HG02870 (cell line): ENCODE results near the gene PSD.

ENCODE experiments used
- ATAC-seq: cut with Tn5 transposase; IDR thresholded peaks from one replicate; pipeline ENCODE4 v1.9.1; 2021; ENCODE audit warnings: mild to moderate bottlenecking, moderate library complexity; ENCODE audit not compliant: unreplicated experiment

Gene PSD

DNA sequence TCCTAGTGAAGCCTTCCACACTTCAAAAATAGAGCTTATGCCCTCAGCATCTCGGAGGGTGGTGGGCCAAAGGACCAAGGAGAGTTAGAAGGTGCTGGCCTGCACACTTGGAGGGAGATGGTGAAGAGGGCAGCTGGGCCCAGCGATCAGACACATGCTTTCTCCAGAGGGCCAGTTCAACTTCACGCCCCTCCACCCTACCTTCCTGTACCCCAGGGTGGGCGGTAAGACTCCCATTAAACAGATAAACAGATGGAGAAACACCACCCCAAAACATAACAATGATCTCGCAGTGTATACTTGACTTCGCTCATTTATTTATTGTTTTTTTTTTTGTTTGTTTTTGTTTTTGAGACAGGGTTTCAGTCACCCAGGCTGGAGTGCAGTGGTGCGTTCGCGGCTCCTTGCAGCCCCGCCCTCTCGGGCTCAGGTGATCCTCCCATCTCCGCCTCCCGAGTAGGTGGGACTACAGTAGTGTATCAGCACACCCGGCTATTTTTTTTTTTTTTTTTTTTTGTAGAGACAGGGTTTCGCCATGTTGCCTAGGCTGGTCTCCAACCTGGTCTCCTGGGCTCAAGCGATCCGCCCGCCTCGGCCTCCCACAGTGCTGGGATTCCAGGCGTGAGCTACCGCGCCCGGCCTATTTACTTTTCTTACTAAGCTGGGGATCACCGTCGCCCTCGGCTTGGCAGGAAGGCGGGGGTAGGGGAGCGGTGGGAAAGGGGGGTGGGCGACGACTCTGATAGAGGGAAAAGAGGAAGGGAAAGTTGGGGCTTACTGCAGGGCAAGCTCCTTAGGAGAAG is 30.9 kb upstream of the PSD start:
- ATAC-seq, result peak; percentile 64

- ATAC-seq, result no peak
Observed at GRCh38 chr10:102444851-102445250, 26.3 kb upstream of the PSD start.

- no peak for ATAC-seq
Observed at GRCh38 chr10:102438374-102438773, 19.8 kb upstream of the PSD start.

DNA sequence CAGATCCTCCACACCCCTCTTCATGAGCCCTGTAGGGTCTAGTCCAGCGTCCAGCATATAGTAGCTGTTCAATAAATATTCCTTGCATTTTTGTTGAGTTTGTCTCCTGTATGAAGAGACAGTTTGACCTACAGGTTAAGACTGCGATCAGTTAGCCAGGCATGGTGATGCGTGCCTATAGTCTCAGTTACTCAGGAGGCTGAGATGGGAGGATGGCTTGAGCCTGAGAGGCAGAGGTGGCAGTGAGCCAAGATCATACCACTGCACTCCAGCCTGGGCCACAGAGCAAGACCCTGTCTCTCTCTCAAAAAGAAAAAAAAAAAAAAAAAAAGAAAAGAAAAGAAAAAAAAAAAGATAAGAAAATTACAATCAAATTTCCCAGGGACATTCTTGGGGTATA is 18.9 kb upstream of the PSD start:
- ATAC-seq, result no peak

DNA sequence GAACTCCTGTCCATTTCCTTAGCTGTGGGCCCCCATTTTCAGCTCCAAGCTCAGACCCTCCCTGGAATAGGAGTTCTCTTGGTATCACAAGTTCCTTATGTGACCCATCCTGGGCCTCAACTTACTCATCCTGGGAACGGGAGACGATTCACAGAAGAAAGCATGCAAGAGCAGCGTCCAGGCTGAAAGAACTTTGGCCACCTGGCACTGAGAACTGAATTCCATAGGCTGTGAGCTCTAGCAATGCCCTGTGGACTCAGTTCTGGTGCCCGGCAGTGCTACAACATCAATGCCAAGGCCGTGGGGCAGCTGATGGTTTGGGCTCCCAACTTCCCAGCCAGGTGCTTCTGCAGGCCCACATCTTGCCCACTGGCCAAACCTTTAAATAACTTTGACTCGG is 17.7 kb upstream of the PSD start:
- ATAC-seq, result no peak

DNA sequence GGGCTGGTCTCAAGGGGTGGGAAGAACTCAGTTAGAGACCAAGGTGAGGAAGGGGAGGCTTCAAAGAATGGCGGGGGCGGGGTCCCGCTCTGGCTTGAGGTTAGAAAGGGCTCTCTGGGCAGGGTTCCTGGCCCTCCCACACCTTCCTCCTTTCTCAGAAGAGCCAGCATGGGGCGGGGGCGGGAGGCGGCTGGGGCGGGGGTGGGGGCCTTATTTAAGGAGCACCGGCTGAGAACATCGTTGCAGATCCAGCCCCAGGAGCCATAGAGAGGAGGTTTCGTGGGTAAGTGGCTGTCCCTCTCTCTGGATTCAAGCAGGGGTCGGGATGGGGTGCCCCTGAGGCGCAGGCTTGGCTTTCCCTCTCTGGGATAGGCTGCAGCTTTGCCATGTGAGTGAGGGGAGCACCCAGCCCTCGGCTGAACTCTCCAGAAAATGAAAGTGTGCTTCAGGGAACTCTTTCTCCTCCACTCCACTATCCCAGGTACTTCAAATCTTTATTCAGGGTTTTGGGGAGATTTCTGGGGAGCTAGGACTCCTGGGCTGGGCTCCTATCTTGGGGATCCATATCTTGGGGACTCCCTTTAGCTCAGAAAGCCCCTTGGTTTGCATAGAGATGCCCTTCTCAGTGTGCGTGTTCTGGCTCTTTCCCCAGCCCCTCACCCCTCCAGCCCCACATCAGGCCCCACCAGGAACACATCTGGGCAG is 17.1 kb upstream of the PSD start:
- ATAC-seq, result no peak

- no peak for ATAC-seq
Observed at GRCh38 chr10:102435133-102435497, 16.5 kb upstream of the PSD start.

GRCh38 chr10:102434394-102435132 is 16.0 kb upstream of the PSD start:
- no peak for ATAC-seq

GRCh38 chr10:102433619-102434046 is 15.0 kb upstream of the PSD start:
- ATAC-seq, result no peak

GRCh38 chr10:102432162-102432950 is 13.8 kb upstream of the PSD start, which contains the start of gene CUEDC2:
Gene CUEDC2, minus strand, starts transcription at chr10:102432574. Its CDS starts 7,386 bp downstream, at chr10:102425188.
- ATAC-seq, result peak; percentile 83

DNA sequence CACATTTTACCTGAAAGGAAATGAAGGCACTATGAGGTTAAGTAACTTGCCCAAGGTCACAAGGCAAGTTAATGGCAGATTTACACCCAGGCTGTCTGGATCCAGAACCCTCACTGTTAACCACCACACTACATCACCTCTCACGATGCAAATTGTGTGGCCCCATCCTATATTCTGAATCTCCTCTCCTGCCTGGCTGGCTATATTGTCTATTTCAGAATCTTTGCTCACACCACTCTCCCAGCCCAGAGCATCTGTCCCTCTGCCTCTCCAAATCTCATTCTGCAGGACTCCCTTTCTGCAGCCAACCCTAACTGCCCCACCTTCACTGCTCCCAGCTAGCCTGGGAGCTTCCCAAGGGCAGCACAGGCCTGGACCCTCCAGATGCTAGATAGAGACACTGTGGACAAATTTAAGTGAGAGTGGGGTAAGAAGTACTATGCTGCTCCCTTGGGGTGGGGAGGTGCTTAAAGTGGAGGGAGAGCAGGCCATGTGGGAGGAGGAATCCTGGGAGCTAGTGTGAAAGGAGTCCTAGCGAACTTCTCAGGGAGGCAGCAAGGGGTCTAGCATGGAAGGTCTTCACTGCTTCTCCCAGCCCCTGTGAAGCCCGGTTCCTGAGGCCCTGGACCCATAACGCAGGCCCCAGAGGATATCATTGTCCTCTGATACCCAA is 13.0 kb upstream of the PSD start:
- no peak for ATAC-seq

GRCh38 chr10:102429468-102429867 is 10.9 kb upstream of the PSD start:
- ATAC-seq, result no peak

GRCh38 chr10:102426803-102427287 is 8.3 kb upstream of the PSD start:
- no peak for ATAC-seq

GRCh38 chr10:102425444-102425843 is 6.9 kb upstream of the PSD start:
- ATAC-seq, result no peak

- ATAC-seq, result no peak
Observed at GRCh38 chr10:102424916-102425315, 6.3 kb upstream of the PSD start.

DNA sequence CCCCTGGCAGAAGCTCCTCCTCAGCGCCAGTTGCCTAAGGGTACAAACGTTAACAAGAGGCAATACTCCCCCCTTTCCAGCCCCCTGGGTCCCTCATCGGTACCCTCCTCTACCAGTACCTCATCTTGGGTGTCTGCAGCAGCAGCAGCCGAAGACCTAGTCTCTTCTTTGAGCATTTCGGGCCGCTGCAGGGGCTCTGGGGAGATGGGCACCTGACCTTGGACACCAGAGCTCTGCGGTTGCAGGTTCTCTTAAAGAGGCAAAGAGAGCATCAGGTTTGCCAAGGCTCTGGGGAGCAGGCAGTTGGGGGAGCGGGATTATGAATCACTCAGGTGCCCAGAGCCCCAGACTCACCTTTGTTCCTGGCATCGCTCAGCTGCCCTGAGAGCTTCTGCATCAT is 5.6 kb upstream of the PSD start:
- no peak for ATAC-seq

- no peak for ATAC-seq
Observed at GRCh38 chr10:102423372-102423968, 4.9 kb upstream of the PSD start.

- no peak for ATAC-seq
Observed at GRCh38 chr10:102422545-102423129, 4.1 kb upstream of the PSD start.

- ATAC-seq, result no peak
Observed at GRCh38 chr10:102421757-102422512, 3.4 kb upstream of the PSD start.
